Immature natural killer cell (primary cell): ENCODE measurements around the gene PPM1H. TPM values are rescaled to one million over a fixed set of nuclear protein-coding genes. Genes with fewer than 3 reads are reported as not detected.

Experiments
- DNase-seq, 3 donors: peaks; one replicate each; pipeline ENCODE4 v3.0.0; 2022; ENCODE audit warnings: mixed read lengths in 1 of 3
- H3K27ac Mint-ChIP-seq, 6 donors: one replicate each; pipeline ENCODE4 v1.8.0; 2020; ENCODE audit warnings: mixed read lengths in 6 of 6, mild to moderate bottlenecking in 5 of 6, inconsistent platforms in 4 of 6, moderate library complexity in 3 of 6
- H3K27me3 Mint-ChIP-seq, 3 donors: one replicate each; pipeline ENCODE4 v1.8.0; 2020 to 2021; ENCODE audit warnings: low read depth in 3 of 3, mild to moderate bottlenecking in 3 of 3, mixed read lengths in 3 of 3, moderate library complexity in 3 of 3, inconsistent platforms in 1 of 3
- H3K36me3 Mint-ChIP-seq, 3 donors: one replicate each; pipeline ENCODE4 v1.8.0; 2020; ENCODE audit warnings: mixed read lengths in 3 of 3, inconsistent platforms in 2 of 3, mild to moderate bottlenecking in 2 of 3
- H3K4me1 Mint-ChIP-seq, 2 donors: one replicate each; pipeline ENCODE4 v1.8.0; 2020; ENCODE audit warnings: inconsistent platforms in 2 of 2, mild to moderate bottlenecking in 2 of 2, mixed read lengths in 2 of 2, moderate library complexity in 1 of 2
- H3K4me3 Mint-ChIP-seq, 5 donors: one replicate each; pipeline ENCODE4 v1.8.0; 2020; ENCODE audit warnings: mild to moderate bottlenecking in 5 of 5, mixed read lengths in 5 of 5, inconsistent platforms in 3 of 5, moderate library complexity in 3 of 5
- H3K9me3 Mint-ChIP-seq, 6 donors: one replicate each; pipeline ENCODE4 v1.8.0; 2020; ENCODE audit warnings: mild to moderate bottlenecking in 6 of 6, mixed read lengths in 6 of 6, inconsistent platforms in 4 of 6, moderate library complexity in 3 of 6
- polyA plus RNA-seq, 3 donors: library from polyadenylated mRNA; unstranded; fragments of 300-500 nt; fragmentation: Illumina TruSeq; gene quantifications; one replicate each; pipeline ENCODE4 v1.2.3, GENCODE V29; 2021

The PPM1H gene
- polyA plus RNA-seq, 3 donors from 2014 or later: 0.50 TPM; not detected in 2

DNA sequence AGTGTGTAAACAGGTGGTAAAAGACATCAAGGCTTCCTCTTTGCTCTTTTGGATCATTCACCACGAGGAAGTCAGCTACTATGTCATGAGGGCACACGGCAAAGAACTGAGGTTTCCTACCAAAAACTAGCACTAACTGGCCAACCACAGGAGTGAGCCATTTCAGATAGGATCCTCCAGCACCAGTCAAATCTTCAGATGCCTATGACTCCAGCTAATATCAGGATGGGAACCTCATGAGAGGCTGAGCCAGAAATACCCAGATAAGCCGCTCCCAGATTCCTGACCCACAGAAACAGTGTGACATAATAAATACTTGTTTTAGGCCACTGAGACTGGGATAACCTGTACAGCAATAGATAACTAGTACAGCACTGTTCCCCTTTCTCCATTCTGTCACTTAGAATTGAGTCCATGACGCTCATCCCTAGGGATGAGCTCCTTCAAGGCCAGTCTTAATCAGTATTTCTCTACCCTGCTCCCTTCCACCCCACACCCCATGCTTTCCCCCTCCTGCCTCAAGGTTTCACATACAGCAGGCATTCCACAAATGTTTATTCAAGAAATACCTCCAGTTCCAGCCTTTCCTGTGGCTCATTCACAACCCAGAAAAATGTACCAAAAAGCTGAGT lies 68.4 kb downstream of the PPM1H start:
- Mint-ChIP-seq H3K4me1 (no peaks in the 10 kb centered on the region), H3K4me3 (no peak overlapping the region), H3K27me3 (peaks cover 0 to 4% (median 2%) of the 10 kb centered on the region in 3 donors), H3K36me3 (no peaks in the 10 kb centered on the region), H3K9me3 (peaks cover 0 to 5% (median 0%) of the 10 kb centered on the region in 6 donors), H3K27ac (no peak overlapping the region)
- no peak for DNase-seq

DNA sequence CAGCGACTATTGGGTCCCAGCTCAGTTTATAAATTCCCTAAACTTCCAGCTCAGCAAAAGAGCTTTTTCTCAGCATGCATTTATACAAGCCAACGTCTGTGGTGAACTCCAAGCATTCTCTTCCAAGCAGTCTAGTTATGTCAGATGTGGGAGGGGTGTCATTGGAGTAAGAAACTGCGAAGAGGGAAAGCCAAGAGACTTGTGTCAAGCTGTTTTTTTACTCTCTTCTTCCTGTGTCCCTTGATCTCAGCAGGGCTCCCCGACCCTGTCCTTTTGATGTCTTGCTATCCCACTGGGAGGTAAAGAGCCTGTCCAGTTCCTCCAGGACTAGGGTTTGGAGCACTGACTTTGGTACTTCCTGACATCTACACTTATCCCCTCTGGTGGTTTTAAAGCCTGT lies 69.0 kb downstream of the PPM1H start:
- DNase-seq: no peak
- H3K4me3 Mint-ChIP-seq: no peak overlapping the region
- peaks cover 0 to 3% (median 0%) of the 10 kb centered on the region in 6 donors for H3K9me3 Mint-ChIP-seq
- H3K4me1 Mint-ChIP-seq: no peaks in the 10 kb centered on the region
- H3K36me3 Mint-ChIP-seq: no peaks in the 10 kb centered on the region
- H3K27ac Mint-ChIP-seq: no peak overlapping the region
- peaks cover 0 to 4% (median 2%) of the 10 kb centered on the region in 3 donors for H3K27me3 Mint-ChIP-seq

DNA sequence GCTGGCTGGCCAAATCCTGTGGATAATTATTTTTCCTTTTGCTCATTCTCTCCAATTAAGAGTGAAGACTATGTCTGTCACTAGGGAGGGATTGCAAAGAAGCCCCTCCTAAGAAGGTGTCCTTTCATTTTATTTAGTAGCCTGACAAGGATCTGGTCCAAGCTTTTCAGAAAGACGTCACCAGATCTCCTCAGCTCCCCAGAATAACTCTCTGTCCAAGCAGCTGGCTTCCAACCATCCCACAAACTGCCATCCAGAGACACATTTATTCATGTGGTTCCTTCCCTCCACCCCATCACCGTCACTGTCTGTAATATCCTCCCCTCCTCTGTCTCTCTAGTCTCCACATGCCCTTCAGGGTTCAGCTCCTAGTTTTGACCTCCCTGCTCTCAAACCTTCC lies 69.9 kb downstream of the PPM1H start:
- Mint-ChIP-seq H3K36me3 (no peaks in the 10 kb centered on the region), H3K9me3 (peaks cover 0 to under 1% (median 0%) of the 10 kb centered on the region in 6 donors), H3K27ac (no peak overlapping the region), H3K4me3 (no peak overlapping the region), H3K27me3 (peaks cover 0 to 4% (median 2%) of the 10 kb centered on the region in 3 donors), H3K4me1 (no peaks in the 10 kb centered on the region)
- DNase-seq: no peak

DNA sequence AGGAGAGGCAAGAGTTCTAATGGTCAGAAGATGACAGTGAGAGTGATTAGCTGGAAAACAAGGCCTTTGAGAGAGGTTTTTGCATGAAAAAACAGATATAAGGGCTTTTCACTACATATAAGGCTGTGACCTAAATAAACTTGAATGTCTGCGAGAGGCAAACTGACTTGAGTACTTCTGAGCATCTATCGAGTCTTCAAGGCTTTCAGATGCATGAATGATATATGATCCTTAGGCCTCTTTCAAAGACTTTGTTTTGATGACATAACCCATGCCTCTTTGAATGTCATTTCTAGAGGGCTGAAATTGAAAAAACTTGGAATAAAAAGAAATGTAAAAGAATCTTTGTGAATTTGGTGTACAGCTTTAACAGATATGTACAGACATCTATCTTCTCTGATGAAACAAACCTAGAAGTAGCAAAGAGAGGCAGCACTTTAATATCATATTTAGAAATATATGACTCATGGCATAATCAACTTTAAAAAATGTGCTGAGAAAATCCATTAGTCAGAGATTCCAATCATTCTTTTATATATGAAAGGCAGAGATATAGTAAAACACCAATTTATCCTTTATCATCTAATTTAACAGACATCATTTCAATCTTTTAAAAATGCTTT lies 72.6 kb downstream of the PPM1H start:
- no peaks in the 10 kb centered on the region for H3K4me1 Mint-ChIP-seq
- H3K9me3 Mint-ChIP-seq: no peaks in the 10 kb centered on the region
- H3K27me3 Mint-ChIP-seq: peaks cover 0 to 4% (median 2%) of the 10 kb centered on the region in 3 donors
- H3K27ac Mint-ChIP-seq: no peak overlapping the region
- H3K36me3 Mint-ChIP-seq: no peaks in the 10 kb centered on the region
- DNase-seq: no peak
- H3K4me3 Mint-ChIP-seq: no peak overlapping the region

DNA sequence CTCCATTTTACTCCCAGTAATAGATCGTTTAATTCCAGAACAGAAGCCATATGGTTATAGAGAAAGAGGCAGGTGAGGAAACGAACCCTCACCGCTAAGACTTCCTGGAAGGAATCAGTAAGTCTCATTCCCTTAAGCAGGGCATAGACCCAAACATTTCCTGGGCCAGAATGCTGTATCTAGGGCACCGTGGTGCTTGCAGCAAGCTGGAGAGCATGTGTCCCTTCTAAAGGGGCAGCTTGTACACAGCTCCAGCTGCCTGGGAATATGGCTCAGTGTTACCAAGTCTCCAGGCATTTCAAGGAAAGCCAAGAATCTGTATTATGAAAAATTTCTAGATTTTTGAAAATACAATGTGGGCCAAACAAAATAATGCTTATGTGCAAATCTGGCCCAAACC lies 73.4 kb downstream of the PPM1H start:
- Mint-ChIP-seq H3K36me3 (no peaks in the 10 kb centered on the region), H3K4me1 (no peaks in the 10 kb centered on the region), H3K27me3 (peaks cover 0 to 6% (median 2%) of the 10 kb centered on the region in 3 donors), H3K27ac (no peak overlapping the region), H3K4me3 (no peak overlapping the region), H3K9me3 (peaks cover 0 to 2% (median 0%) of the 10 kb centered on the region in 6 donors)
- no peak for DNase-seq

DNA sequence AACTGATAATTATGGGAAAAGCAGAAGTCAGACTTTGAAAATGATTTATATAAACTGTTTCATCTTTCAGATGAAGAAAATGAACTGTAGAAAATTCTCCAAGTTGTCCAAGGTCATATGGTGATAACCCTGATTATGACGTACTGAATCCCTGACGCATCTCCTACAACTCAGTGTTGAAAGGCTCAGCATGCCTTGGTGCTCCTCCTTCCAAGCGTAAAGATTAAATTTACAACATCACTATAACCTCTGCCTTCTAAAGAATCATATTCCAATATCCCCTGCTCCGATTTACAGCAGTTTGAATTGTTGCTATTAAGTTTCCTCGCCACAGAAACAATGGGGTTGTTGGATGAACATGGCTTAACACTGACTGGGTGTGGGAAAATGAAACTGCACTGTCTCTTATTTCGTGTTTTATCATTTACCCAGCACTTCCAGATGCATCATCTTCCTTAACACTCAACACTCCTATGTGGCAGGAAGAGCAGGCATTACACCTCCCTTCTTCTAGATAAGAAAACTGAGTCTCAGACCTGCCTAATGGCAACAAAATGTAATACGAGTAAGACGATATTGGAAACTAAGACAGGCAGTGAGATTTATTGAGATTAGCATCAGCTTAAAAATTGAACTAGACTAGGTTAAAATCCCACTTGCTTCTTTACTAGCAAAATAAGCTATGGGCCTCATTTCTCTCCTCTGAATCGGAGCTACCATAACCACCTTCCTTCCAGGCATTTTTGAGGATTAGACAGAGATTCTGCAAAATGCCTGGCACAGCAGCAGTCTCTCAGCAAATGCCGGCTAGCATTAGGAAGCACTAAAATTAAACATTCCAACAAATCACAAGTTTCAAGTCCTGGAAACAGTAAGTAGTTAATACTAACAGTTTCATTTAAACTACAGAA lies 74.2 kb downstream of the PPM1H start:
- Mint-ChIP-seq H3K36me3 (no peaks in the 10 kb centered on the region), H3K4me1 (no peaks in the 10 kb centered on the region), H3K27ac (no peak overlapping the region), H3K27me3 (peaks cover 0 to 3% (median 2%) of the 10 kb centered on the region in 3 donors), H3K9me3 (peaks cover 0 to 2% (median 0%) of the 10 kb centered on the region in 6 donors), H3K4me3 (no peak overlapping the region)
- no peak for DNase-seq

DNA sequence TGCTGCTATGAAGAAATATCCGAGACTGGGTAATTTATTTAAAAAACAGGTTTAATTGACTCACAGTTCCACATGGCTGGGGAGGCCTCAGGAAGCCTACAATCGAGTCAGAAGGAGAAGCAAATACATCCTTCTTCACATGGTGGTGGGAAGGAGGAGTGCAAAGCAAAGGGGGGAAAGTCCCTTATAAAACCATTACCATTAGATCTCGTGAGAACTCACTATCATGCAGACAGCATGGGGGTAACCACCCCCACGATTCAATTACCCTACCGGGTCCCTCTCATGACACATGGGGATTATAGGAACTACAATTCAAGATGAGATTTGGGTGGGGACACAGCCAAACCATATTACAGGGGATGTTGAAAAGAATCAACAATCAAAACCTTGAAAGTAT lies 74.9 kb downstream of the PPM1H start:
- no peaks in the 10 kb centered on the region for H3K36me3 Mint-ChIP-seq
- no peak for DNase-seq
- H3K9me3 Mint-ChIP-seq: peaks cover 0 to 2% (median 0%) of the 10 kb centered on the region in 6 donors
- H3K27ac Mint-ChIP-seq: no peak overlapping the region
- no peaks in the 10 kb centered on the region for H3K4me1 Mint-ChIP-seq
- H3K27me3 Mint-ChIP-seq: peaks cover 0 to 3% (median 2%) of the 10 kb centered on the region in 3 donors
- H3K4me3 Mint-ChIP-seq: no peak overlapping the region

DNA sequence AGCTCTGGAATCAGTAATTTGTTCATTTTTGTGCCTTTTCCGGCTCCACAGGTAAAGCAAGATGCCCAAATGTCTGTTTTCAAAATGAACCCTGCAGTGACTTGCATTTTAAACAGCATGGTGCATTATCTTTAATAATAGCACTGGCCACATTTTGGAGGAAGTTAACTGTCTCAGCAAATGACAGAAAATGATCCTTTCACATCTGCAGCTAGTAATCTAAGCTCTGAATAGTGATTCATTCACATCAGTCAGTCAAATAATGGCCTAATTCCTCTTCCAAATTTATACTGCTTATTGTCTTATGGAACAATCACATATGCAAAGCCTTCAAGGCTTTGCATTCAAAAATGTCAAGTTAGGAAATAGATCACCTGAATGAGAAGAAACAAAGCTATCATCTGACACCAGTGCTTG lies 75.6 kb downstream of the PPM1H start:
- Mint-ChIP-seq H3K36me3 (no peaks in the 10 kb centered on the region), H3K4me1 (no peaks in the 10 kb centered on the region), H3K27ac (no peak overlapping the region), H3K4me3 (no peak overlapping the region), H3K27me3 (peaks cover 0 to 3% (median 2%) of the 10 kb centered on the region in 3 donors), H3K9me3 (peaks cover 0 to 2% (median 0%) of the 10 kb centered on the region in 6 donors)
- no peak for DNase-seq

DNA sequence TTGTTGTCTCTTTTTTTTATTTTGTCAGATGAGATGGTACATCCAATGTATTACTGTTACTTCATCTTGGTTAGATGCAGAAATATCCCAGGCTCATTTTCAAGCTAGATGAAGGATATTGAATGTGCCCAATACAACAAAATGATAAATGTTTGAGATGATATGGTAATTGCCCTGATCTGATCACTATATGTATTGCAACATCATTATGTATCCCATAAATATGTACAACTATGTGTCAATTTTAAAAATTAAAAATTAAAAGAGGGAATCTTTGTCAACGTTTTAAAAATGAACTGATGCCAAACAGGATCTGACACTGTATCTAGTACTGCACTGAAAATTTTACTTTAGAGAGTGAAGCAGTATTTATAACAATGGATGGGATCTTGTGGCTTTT lies 78.5 kb downstream of the PPM1H start:
- no peak for DNase-seq
- H3K27me3 Mint-ChIP-seq: peaks cover 2 to 5% (median 4%) of the 10 kb centered on the region in 3 donors
- H3K4me1 Mint-ChIP-seq: no peaks in the 10 kb centered on the region
- peaks cover 0 to 2% (median 0%) of the 10 kb centered on the region in 6 donors for H3K9me3 Mint-ChIP-seq
- no peaks in the 10 kb centered on the region for H3K36me3 Mint-ChIP-seq
- no peak overlapping the region for H3K27ac Mint-ChIP-seq
- no peak overlapping the region for H3K4me3 Mint-ChIP-seq

DNA sequence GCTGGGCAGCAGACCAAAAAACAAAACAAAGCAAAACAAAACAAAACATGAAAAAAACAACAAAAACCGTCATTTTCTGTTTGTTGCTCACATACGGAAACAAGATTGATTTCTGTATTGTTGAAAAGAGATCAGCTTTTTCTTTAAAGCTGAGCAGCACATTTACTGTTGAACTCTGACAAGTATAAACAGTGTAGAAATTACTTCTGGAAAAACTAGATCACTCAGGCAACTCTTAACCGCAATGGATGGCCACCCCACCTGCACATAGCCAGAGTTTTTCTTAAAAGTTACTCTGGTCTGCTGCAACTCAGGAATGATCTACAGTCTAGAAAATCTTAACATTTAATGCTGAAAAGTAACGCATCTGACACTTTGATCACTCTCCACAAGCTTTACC lies 80.9 kb downstream of the PPM1H start:
- Mint-ChIP-seq H3K4me1 (no peaks in the 10 kb centered on the region), H3K27me3 (peaks cover 0 to 8% (median 4%) of the 10 kb centered on the region in 3 donors), H3K9me3 (peaks cover 0 to 2% (median 0%) of the 10 kb centered on the region in 6 donors), H3K27ac (no peak overlapping the region), H3K36me3 (no peaks in the 10 kb centered on the region), H3K4me3 (no peak overlapping the region)
- no peak for DNase-seq

DNA sequence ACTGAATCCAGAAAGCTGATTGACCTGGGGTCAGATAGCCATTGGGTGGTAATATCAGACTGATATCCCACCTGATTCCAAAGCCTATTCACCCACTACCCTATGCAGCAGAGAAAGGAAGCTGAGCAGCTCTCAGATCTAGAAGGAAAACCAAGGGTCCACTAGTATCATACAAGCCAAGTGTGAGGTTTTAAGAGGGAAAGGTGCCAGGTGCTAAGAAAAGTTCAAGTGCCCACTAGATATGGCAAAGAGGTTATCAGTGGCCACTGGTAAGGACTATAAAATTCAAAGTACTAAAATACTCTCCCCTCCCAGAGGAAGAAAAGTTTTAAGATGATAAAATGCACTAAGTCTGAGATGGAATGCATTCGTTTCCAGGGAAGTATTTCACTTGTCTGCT lies 85.6 kb downstream of the PPM1H start:
- Mint-ChIP-seq H3K36me3 (no peaks in the 10 kb centered on the region), H3K27ac (no peak overlapping the region), H3K4me1 (no peaks in the 10 kb centered on the region), H3K4me3 (no peak overlapping the region), H3K9me3 (peaks cover 0 to 3% (median 0%) of the 10 kb centered on the region in 6 donors), H3K27me3 (peaks cover 0 to 8% (median 8%) of the 10 kb centered on the region in 3 donors)
- no peak for DNase-seq

DNA sequence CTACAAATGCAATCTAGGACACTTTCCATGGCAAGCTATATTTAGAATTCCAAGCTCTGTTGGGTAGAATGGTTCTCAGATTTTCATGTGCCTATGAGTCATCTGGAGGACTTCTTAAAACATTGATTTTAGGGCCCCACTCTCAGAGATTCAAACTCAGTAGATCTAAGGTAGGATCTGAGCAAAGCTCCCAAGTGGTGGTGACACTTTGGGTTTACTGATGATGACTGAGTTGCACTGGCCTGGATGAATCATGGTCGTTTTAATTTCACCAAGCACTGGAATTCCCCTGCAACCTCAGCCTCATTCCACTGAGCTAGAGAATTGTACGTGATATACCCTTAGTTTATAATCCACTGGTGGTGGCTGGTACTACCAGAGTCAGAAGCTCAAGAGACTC lies 86.5 kb downstream of the PPM1H start:
- peaks cover 0 to 7% (median 4%) of the 10 kb centered on the region in 3 donors for H3K27me3 Mint-ChIP-seq
- no peak overlapping the region for H3K4me3 Mint-ChIP-seq
- H3K4me1 Mint-ChIP-seq: no peaks in the 10 kb centered on the region
- peaks cover 0 to 3% (median 0%) of the 10 kb centered on the region in 6 donors for H3K9me3 Mint-ChIP-seq
- H3K36me3 Mint-ChIP-seq: no peaks in the 10 kb centered on the region
- DNase-seq: no peak
- no peak overlapping the region for H3K27ac Mint-ChIP-seq

DNA sequence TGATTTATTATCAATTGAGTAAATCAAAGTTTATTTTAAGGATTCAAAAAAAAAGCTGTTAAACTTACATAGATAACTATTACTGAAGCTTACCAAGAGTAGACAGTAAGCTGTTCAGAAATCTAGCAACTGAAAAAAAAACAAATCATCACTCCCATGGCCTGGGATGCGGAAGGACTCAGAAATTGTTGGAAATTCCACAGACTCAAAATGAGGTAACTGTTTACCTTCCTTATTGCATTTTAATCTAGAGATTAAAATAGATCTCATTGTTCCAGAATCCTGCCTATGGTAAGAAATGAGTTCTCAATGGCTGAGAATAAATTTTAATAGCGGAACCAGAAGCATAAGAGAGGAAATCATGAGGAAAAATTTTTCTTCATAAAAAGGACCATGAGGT lies 87.2 kb downstream of the PPM1H start:
- no peak overlapping the region for H3K27ac Mint-ChIP-seq
- no peaks in the 10 kb centered on the region for H3K36me3 Mint-ChIP-seq
- no peaks in the 10 kb centered on the region for H3K4me1 Mint-ChIP-seq
- peaks cover 0 to 3% (median 0%) of the 10 kb centered on the region in 6 donors for H3K9me3 Mint-ChIP-seq
- H3K27me3 Mint-ChIP-seq: peaks cover 0 to 6% (median 3%) of the 10 kb centered on the region in 3 donors
- no peak for DNase-seq
- no peak overlapping the region for H3K4me3 Mint-ChIP-seq

DNA sequence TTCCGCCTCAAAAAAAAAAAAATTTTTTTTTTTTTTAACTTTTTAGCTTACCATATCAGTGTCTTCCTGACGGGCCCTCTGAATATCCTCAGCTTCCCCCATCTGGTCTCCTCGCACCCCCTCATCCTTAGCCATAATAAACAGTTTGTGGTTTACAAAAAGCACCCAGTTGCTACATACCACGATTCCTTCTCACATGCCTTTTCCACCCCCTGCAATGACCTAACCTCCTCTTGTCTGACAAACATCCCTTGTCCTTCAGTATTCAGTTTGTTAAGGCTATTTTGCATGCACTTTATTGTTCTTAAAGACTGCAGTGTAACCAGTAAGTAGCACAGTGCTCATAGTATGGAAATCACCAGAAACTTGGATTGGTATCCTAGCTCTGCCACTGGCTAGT lies 88.5 kb downstream of the PPM1H start:
- Mint-ChIP-seq H3K27me3 (peaks cover 0 to 6% (median 3%) of the 10 kb centered on the region in 3 donors), H3K4me1 (no peaks in the 10 kb centered on the region), H3K27ac (no peak overlapping the region), H3K9me3 (peaks cover 0 to 3% (median 0%) of the 10 kb centered on the region in 6 donors), H3K36me3 (no peaks in the 10 kb centered on the region), H3K4me3 (no peak overlapping the region)
- DNase-seq: no peak
